Ovary (tissue), 3 donors: Measurements from ENCODE around the gene ZNF282.

Experiments
- CTCF ChIP-seq, 3 donors: fragments of 450-650 bp in 2 of 3; fragments of 200-600 bp in 1 of 3; IDR thresholded peaks; one replicate each; pipeline versions ENCODE4 v1.5.1 to v1.8.0; 2016 to 2022; ENCODE audit warnings: antibody characterized with exemption in 3 of 3, mild to moderate bottlenecking in 1 of 3
- EP300 ChIP-seq: sonication (generic); formaldehyde crosslinking; IDR thresholded peaks from one replicate; pipeline ENCODE4 v1.6.1; 2017; ENCODE audit warnings: antibody characterized with exemption
- donor health status: DM: no; HTN: no; CAD: no.

GRCh38 chr7:149252378-149252777, 57.0 kb downstream of the ZNF282 start:
- TF ChIP-seq CTCF (IDR thresholded peaks at IDR 0.05) (no peak), EP300 (no peak)
